ENCODE data around the gene NFATC1.

DNA sequence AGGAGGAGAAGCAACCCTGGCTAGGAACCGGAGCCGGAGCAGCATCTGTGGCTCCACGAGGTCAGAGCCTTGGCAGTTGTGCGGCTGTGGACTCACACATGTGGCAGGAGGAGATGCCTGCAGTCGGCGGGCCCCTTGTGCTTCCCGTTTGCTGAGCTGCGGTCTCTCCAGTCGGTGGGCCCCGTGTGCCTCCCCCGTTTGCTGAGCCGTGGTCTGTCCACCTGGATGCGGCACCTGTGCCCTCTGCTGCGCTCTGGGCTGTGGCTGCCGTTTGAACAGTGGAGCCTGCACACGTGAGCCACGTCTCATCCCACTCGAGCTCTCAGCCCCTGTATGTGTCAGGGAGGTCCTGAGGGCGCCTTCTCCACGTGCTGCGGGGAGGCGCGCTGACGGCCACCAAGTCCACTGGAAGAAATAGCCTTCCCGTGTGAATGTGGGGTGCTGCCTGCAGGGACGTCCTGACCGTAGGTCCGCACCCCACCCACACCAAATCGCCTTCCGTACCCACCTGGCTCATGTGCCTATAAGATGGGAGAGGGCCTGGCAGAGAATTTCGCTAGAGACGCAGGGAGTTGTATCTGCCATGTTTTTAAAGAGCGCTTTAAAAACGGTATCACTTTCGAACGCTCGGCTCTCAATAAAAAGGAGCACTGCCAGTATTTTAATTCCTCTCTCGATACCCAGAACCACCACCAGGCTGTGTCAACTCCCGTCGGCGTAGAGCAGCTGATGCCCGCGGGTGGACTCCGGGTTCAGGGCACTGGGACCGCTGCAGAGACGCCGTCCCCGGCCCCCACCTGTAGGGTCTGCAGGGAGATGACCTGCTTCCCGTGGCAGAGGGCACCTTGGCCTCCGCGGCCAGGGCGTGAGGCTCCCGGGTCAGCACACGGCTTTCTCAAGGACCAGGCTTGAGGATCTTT, 117.0 kb downstream of the NFATC1 start:
- TF ChIP-seq CTCF (IDR thresholded peaks at IDR 0.05; ENCODE audit: low read length): no peak
- no peak for TF ChIP-seq EZH2 (IDR thresholded peaks at IDR 0.05; ENCODE audit: borderline replicate concordance, low read length)
